Activated naive CD8-positive, alpha-beta T cell treated with anti-CD3 and anti-CD28 coated beads, Interleukin-2, amount 50 U/mL, for 24 hours (primary cell): ENCODE results near the gene PIGQ.
A peak's percentile ranks its signal among the peaks of the same experiment; 100 is the strongest.

Experiments
- ATAC-seq: fragments of 150-1000 bp; cut with Tn5 transposase; one replicate; pipeline ENCODE4 v1.10.0; 2021
- DNase-seq: peaks from one replicate; pipeline ENCODE4 v3.0.0; 2021
- H3K27ac Mint-ChIP-seq: one replicate; pipeline ENCODE4 v1.8.0; 2021; ENCODE audit warnings: mild to moderate bottlenecking, mixed read lengths
- H3K27me3 Mint-ChIP-seq: one replicate; pipeline ENCODE4 v1.8.0; 2021; ENCODE audit warnings: mixed read lengths
- H3K36me3 Mint-ChIP-seq: one replicate; pipeline ENCODE4 v1.8.0; 2021; ENCODE audit warnings: low read depth, mixed read lengths
- H3K4me1 Mint-ChIP-seq: one replicate; pipeline ENCODE4 v1.8.0; 2021; ENCODE audit warnings: mixed read lengths
- H3K4me3 Mint-ChIP-seq: one replicate; pipeline ENCODE4 v1.8.0; 2021; ENCODE audit warnings: mild to moderate bottlenecking, moderate library complexity, mixed read lengths
- H3K9me3 Mint-ChIP-seq: one replicate; pipeline ENCODE4 v1.8.0; 2021; ENCODE audit warnings: mixed read lengths

PIGQ gene

DNA sequence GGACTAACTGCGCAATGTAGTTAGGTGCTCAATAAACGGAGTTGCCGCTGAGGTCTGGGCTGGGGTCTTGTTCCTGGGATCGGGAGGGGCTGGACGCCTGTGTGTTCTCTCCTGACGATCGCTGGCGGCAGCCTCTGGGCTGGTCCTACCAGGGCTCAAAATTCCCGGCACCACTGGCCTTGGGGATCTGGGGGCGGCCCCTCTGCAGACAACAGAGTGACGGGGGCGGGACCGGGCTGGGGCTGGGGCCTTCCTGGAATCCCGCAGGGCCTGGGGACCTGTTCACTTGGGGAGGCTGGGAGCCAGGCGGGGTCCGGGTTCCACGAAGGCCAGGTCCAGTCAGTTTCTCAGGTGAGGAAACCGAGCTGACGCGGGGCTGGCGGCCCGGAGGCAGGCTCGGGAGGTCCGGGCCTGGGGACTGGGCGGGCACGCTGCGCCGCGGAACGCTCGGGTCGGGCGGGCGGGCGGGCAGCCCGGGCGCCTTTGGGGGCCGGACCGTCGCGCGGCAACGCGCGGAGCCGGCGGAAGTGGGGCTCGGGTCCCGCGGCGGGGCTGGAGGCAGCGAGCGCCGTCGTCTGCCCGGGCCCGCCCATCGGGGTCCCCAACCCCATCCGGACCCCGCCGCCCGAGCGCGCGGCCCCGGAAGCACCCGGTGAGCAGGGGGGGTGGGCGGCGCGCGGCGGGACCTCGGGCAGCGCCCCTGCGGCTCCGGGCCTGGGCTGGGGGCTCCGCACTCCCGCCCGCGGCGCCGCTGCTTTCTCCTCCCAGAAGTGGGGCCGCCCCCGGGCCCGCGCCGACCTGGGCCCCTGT, at the start of gene PIGQ:
PIGQ (plus strand) TSS at position 524 of the 810 bp plus-strand sequence. CDS start 4,107 bp downstream, outside the sequence.
- Mint-ChIP-seq H3K36me3 (no peaks in the 10 kb centered on the region), H3K9me3 (no peaks in the 10 kb centered on the region), H3K4me3 (peak within 1 kb of the TSS; percentile 85), H3K27me3 (no peaks in the 10 kb centered on the region), H3K4me1 (peaks cover 30% of the 10 kb centered on the region), H3K27ac (peak within 1 kb of the TSS; percentile 87)
- peak; percentile 84 for ATAC-seq
- DNase-seq, result peak; percentile 74

DNA sequence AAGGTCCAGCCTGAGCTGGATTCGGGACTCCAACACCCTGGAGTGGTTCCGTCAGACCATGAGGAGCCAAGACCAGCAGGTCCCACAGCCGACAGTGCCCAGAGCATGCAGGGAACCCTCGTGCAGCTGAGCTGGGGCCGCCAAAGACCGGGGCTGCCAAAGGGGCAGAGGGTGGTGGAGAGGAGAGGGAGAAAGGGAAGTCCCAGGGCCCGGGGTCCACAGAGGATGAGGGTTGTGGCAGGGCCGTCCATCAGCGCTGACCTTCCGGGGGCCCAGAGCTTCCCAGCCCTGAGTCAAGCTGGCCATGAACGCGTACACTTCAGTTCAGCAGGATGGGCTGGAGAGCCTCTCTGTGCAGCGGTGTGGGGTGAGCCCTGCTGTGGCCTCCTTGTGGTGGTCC, 48.9 kb upstream of the PIGQ start:
- no peak for DNase-seq
- no peaks in the 10 kb centered on the region for H3K27me3 Mint-ChIP-seq
- H3K4me1 Mint-ChIP-seq, result peaks cover 25% of the 10 kb centered on the region
- no peaks in the 10 kb centered on the region for H3K9me3 Mint-ChIP-seq
- H3K36me3 Mint-ChIP-seq, result peaks cover 4% of the 10 kb centered on the region
- no peak overlapping the region for H3K27ac Mint-ChIP-seq
- no peak for ATAC-seq
- no peak overlapping the region for H3K4me3 Mint-ChIP-seq

DNA sequence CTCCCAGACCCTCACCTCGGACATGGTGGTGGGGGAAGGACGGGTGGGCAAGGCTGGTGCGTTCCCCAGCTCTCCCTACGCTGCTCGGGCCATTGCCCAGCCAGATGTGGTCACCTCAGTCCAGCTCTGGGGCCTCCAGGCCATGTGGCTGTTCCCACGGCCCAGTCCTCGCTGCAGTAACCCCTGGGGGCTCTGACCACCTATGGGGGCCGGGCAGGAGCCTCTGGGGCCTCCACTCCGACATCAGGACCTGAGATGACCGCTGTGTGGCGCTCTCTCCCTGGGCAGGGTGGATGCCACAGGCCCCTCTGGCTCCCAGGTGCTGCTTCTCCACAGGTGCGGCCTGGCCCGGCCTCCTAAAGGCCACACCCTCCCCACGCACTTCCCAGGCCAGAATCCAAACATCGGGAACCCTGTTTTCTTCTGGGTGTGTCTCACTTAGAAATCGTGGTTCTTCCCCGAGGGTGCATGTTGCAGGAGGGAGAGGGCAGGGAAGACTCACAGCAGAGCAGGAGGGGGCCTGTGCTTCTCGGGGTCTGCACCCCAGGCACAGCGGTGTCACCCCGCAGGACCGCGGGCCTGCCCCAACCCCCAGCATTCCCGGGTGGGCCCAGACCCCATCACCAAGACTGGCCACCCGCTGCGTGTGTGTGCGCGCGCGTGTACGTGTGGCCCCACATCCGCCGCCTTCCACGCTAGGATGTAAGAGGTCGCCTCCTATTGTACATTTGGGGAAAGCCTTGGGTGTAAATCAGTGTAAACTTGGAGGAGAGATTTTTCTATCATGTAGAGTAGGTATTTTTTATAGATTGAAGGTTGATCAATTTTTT, 48.2 kb upstream of the PIGQ start:
- ATAC-seq (no peak), DNase-seq (no peak)
- Mint-ChIP-seq H3K9me3 (no peaks in the 10 kb centered on the region), H3K27me3 (no peaks in the 10 kb centered on the region), H3K4me3 (no peak overlapping the region), H3K4me1 (peaks cover 28% of the 10 kb centered on the region), H3K27ac (no peak overlapping the region), H3K36me3 (peaks cover 4% of the 10 kb centered on the region)

DNA sequence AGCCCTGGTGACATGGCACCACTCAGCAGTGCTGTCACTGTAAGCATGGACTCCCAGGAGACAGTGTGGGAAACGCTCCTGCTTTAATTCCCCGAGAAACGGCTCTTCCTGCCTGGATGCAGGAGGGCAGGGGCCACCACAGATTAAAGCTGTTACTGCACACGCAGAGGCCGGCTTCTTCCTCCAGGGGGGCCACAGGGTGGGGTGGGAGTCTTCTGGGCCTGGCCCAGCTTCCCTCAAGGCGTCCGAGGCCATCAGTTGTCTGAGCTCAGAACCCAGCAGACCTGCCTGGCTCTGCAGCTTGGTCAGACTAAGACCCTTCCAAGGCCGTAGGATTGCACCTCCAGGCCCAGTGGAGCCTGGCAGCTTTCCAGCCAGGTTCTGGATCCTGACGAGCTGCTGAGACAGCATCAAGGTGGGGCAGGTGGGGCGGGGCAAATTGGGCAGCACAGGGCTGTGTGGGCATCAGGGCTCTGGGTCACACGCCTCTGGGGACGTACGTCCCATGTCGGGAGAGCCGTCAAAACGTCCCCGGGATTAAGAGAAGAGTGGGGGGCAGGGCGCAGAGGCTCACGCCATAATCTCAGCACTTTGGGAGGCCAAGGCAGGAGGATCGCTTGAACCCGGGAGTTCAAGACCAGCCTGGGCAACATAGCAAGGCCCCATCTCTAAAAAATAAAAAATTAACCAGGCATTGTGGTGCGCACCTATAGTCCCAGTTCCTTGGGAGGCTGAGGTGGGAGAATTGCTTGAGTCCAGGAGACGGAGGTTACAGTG, 47.3 kb upstream of the PIGQ start:
- Mint-ChIP-seq H3K4me1 (peaks cover 29% of the 10 kb centered on the region), H3K27ac (no peak overlapping the region), H3K36me3 (peaks cover 4% of the 10 kb centered on the region), H3K27me3 (no peaks in the 10 kb centered on the region), H3K9me3 (no peaks in the 10 kb centered on the region), H3K4me3 (no peak overlapping the region)
- ATAC-seq (no peak), DNase-seq (no peak)

DNA sequence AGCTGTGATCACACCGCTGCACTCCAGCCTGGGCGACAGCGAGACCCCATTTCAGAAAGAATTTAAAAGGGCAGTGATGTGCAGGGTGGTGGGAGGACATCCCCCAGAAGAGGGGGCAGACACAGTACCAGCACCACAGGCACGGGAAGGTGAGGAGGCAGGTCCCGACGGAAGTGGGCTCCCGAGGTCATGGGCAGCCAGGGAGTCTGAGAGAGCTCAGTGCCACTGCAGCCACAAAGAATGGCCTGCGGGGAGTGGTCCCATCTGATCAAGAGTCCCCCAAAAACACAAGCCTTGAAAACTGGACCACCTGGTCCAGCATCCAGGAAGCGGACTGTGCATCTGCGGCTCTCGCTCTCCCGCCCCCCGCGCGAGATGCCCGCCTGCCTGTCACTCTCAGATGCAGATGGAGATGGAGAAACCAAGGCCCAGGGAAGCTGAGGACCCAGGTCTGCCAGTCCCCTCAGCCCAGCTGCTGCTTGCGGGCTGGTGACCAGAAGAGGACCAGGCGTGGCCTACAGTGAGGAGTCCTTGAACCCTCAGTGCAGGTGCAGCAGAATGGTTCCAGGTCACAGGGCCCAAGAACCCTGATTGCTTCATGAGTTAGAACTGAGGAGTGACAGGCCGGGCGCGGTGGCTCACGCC, 46.5 kb upstream of the PIGQ start:
- Mint-ChIP-seq H3K27ac (peak overlapping the region; percentile 56), H3K4me3 (no peak overlapping the region), H3K27me3 (no peaks in the 10 kb centered on the region), H3K36me3 (peaks cover 4% of the 10 kb centered on the region), H3K4me1 (peaks cover 29% of the 10 kb centered on the region), H3K9me3 (no peaks in the 10 kb centered on the region)
- DNase-seq (no peak), ATAC-seq (no peak)

DNA sequence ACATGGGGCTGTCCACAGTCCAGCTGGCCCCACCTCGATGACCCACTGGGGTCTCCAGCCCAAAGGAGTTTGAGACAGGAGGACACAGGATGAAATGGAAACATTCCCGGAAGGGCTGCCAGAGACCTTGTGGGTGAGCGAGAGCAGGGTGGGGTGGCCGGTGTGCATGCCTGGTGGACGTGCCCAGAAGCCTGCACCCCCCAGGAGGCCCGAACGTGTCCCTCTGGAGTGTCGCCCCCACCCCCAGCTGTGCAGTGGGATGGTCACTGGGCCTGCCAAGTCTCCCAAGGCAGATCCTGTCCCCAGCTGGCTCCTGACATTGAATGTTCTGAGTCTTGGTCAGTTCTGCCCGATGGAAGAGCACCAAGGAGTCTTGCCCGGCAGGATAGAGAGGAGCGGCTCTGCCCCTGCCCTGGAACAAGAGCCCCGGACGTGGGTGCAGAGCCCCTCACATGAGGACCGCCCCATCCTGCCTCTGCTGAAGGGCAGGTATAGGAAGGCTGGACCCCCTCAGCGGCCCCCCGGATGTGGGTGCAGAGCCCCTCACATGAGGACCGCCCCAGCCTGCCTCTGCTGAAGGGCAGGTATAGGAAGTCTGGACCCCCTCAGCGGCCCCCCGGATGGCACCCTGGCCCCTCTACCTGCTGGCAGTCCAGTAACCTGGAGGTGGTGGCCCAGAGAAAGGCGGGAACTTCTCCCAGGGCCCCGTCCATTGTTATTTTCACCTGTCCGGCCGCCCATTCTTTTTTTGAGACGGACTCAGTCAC, 45.3 kb upstream of the PIGQ start:
- Mint-ChIP-seq H3K36me3 (peaks cover 11% of the 10 kb centered on the region), H3K27me3 (no peaks in the 10 kb centered on the region), H3K4me3 (peak overlapping the region; percentile 90), H3K27ac (peak overlapping the region; percentile 56), H3K4me1 (peaks cover 37% of the 10 kb centered on the region), H3K9me3 (no peaks in the 10 kb centered on the region)
- no peak for DNase-seq
- ATAC-seq, result no peak

DNA sequence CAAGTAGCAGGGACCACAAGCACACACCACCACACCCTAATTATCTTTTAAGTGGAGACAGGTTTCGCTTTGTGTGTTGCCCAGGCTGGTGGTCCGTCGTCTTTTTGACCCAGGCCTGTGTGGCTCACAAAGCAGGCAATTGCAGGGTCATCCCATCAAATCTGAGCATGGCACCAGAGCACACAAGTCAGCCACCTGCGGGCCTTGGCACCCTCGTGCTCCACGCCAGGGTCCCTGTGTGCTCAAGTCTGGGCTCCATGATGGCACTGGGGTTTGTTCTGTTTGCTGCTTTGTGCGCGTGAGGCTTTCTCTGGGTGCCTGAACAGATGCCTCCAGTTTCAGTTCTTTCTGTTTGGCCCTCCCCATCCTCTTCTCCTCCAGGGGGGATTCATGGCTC, 44.6 kb upstream of the PIGQ start:
- no peaks in the 10 kb centered on the region for H3K9me3 Mint-ChIP-seq
- DNase-seq (no peak), ATAC-seq (no peak)
- H3K27me3 Mint-ChIP-seq, result no peaks in the 10 kb centered on the region
- H3K36me3 Mint-ChIP-seq, result peaks cover 11% of the 10 kb centered on the region
- peak overlapping the region; percentile 99 for H3K27ac Mint-ChIP-seq
- H3K4me1 Mint-ChIP-seq, result peaks cover 43% of the 10 kb centered on the region
- H3K4me3 Mint-ChIP-seq, result peak overlapping the region; percentile 90

DNA sequence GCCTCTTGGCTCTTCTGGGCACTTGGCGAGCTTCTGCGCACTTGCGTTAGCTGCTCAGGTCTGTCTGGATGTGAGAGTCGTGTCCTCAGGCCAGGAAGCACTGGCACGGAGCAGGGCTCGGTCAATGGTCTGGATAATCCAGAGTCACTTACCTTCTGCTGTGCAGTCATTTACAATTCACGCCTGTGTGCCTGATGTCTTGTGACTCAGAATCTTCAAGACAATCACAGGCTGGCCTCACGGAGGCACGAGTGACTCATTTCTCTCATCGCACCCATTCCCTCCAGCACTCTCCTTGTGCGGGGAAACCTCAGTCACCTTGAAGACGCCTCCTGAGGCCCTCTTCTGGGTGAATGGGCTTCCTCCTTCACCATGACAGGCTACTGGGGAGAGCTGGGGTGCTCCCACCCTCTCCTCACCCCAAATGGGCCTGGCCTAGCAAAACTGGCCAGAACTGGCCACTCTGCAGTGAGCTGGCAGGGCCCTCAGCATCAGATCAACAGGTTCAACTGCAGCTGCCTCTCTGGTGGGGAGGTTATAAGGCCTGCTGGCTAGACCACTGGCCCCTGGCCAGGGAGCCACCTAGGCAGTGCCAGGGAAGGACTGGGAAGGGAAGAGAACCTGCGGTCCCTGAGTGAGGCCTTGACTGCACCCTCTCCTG, 44.1 kb upstream of the PIGQ start:
- Mint-ChIP-seq H3K27ac (peak overlapping the region; percentile 99), H3K4me1 (peaks cover 46% of the 10 kb centered on the region), H3K4me3 (peak overlapping the region; percentile 90), H3K27me3 (no peaks in the 10 kb centered on the region), H3K9me3 (no peaks in the 10 kb centered on the region), H3K36me3 (peaks cover 11% of the 10 kb centered on the region)
- ATAC-seq, result peak; percentile 72
- DNase-seq, result peak; percentile 72

DNA sequence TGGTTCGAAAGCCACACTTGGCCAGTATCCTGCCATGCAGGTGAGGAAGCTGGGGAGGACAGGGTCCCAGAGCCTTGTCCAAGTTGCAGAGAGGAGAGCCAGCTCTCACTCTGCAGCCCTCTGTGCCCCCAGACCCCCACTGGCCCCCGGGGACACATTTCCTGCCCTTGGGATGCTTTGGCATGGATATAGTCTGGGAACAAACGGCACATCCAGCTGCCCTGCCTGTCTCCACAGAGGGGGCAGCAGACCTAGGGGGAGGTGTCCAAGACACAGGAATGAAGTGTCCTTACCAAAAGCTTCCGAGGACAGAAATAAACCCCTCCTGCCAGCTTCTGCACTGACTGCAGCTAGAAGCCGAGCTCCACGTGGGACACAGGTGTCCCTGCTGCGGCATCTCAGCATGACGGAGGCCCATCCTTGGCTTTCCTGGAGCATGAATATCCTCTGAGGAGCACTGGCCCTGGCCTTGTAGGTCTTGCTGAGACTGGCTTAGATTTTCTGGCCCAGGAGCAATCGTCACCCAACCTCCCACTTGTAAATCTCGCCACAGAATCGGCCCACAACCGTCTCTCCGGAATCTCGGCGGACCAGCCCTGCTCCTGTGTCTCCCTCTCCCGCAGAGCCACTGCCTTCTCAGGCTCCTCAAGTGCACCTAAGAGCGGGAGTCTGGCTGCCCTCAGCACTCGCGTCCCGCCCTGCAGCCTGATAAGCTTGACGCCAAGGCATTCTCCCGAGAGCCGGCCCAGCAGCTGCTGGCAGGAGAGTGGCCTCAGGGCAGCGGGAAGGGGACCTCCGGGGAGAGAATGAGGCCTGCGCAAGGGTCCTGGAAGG, 43.4 kb upstream of the PIGQ start:
- Mint-ChIP-seq H3K9me3 (no peaks in the 10 kb centered on the region), H3K27ac (peak overlapping the region; percentile 99), H3K4me3 (peak overlapping the region; percentile 90), H3K27me3 (no peaks in the 10 kb centered on the region), H3K36me3 (peaks cover 11% of the 10 kb centered on the region), H3K4me1 (peaks cover 48% of the 10 kb centered on the region)
- DNase-seq (no peak), ATAC-seq (no peak)

DNA sequence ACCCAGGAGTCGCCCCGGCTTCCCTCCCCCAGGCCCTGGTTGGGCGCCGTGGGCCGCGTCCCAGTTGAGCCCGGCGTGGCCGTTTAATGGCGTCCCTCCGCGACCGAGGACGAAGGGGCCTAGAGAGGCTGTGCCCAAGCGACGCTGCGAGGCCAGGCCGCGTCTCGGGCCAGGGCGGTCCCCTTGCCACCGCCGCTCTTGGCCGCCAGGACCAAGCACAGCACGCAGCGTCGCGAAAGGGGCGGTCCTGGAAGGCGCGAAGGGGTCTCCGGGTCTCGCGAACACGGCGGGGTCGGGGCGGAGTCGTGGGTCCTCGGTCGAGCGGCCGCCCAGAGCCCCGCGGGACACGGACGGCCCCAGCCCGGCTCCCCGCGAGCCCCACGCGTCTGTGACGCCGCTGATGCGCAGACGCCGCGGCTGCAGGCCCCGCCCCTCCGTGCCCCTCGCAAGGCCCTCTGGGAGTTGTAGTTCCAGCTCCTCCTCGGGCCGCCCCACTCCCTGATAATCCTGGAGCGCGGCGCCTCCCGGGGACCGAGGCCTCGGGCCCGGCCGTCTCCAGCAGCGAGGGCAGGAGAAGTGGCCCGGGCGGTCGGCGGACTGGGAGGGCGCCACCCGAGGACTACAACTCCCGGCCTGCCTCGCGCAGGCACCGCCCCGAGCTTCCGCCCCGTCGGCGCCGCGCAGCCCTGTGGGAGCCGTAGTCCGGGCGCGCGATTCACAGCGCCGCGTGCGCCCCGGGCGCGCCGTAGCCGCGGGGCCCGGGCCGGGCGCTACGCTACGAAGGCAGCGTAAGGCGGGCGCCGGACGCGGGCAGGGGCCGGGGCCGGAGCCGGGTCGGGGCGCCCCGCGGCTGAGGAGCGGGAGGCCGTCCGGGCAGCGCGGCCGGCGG, 42.5 kb upstream of the PIGQ start, which contains the start of gene CAPN15:
CAPN15 (plus strand) TSS at position 698 of the 889 bp plus-strand sequence. CDS start 19,127 bp downstream, outside the sequence.
- peak; percentile 87 for DNase-seq
- peak within 1 kb of the TSS; percentile 90 for H3K4me3 Mint-ChIP-seq
- no peaks in the 10 kb centered on the region for H3K27me3 Mint-ChIP-seq
- peaks cover 48% of the 10 kb centered on the region for H3K4me1 Mint-ChIP-seq
- H3K27ac Mint-ChIP-seq, result peak within 1 kb of the TSS; percentile 99
- ATAC-seq, result peak; percentile 73
- peaks cover 11% of the 10 kb centered on the region for H3K36me3 Mint-ChIP-seq
- H3K9me3 Mint-ChIP-seq, result no peaks in the 10 kb centered on the region

DNA sequence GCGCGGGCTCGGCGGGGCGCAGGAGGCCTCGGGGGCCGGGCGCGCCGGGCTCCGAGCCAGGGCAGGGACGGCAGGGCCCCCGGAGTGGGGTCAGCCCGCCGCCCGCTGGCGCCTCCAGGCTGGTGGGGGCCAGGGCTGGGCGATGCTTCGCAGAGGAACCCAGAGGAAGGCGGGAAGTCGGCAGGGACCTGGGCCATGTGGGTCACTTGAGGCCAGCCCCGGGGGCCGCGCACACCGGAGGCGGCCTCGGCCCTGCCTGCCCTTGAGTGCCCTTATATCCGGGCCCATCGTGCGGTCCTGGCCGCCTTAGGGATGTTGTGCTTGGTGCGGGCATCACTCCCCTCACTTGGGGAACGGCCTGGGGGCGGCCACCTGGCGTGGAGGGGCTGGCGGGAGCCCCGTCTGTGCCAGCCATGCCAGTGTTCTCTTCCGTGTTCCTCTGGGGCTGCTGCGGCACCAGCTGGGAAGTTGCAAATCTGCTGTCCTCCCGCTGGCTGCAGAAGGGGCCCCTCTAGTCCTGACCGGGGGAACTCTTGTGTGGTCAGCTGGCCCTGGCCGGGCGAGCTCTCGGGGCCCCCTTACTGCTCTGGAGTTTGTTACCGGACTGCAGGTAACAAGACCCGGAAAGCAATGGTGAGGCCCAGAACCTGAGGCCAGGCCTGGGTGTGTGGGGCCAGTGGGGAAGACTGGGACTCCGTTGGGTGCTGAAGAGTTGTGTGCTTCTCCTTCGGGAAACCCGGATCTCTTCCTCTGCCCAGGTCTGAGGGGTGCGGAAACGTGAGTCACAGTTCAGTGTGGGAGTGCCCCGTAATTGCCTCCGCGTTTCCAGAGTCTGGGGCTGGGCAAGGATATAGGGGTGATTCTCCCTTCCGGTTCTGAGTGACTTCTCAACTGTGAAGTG, 41.4 kb upstream of the PIGQ start:
- H3K27me3 Mint-ChIP-seq, result no peaks in the 10 kb centered on the region
- DNase-seq (peak; percentile 49), ATAC-seq (peak; percentile 11)
- H3K4me3 Mint-ChIP-seq, result peak overlapping the region; percentile 90
- H3K27ac Mint-ChIP-seq, result peak overlapping the region; percentile 91
- H3K4me1 Mint-ChIP-seq, result peaks cover 44% of the 10 kb centered on the region
- H3K36me3 Mint-ChIP-seq, result peaks cover 11% of the 10 kb centered on the region
- no peaks in the 10 kb centered on the region for H3K9me3 Mint-ChIP-seq
